Stimulated activated naive CD8-positive, alpha-beta T cell treated with anti-CD3 and anti-CD28 coated beads, Interleukin-15, Interleukin-2, amounts not matched to agents 100 ng/mL and 50 ng/mL, for 24 hours (primary cell): Measurements from ENCODE around the gene LRRC8E.

Experiments used
- H3K27ac Mint-ChIP-seq: one replicate; pipeline ENCODE4 v1.8.0; 2021; ENCODE audit warnings: mild to moderate bottlenecking, mixed read lengths
- H3K27me3 Mint-ChIP-seq: one replicate; pipeline ENCODE4 v1.8.0; 2021; ENCODE audit warnings: mixed read lengths
- H3K36me3 Mint-ChIP-seq: one replicate; pipeline ENCODE4 v1.8.0; 2021; ENCODE audit warnings: low read depth, mixed read lengths
- H3K4me1 Mint-ChIP-seq: one replicate; pipeline ENCODE4 v1.8.0; 2021; ENCODE audit warnings: low read depth, mixed read lengths
- H3K4me3 Mint-ChIP-seq: one replicate; pipeline ENCODE4 v1.8.0; 2021; ENCODE audit warnings: mild to moderate bottlenecking, mixed read lengths
- H3K9me3 Mint-ChIP-seq: one replicate; pipeline ENCODE4 v1.8.0; 2021; ENCODE audit warnings: mixed read lengths

LRRC8E gene

GRCh38 chr19:7944177-7944761, 56.0 kb downstream of the LRRC8E start:
- H3K36me3 Mint-ChIP-seq: peaks cover 11% of the 10 kb centered on the region
- H3K9me3 Mint-ChIP-seq: no peaks in the 10 kb centered on the region
- H3K4me1 Mint-ChIP-seq: peaks cover 40% of the 10 kb centered on the region
- no peaks in the 10 kb centered on the region for H3K27me3 Mint-ChIP-seq
- H3K27ac Mint-ChIP-seq: peak overlapping the region; percentile 98
- peak overlapping the region; percentile 93 for H3K4me3 Mint-ChIP-seq

GRCh38 chr19:7947939-7948338, 59.6 kb downstream of the LRRC8E start:
- Mint-ChIP-seq H3K4me3 (no peak overlapping the region), H3K4me1 (peaks cover 15% of the 10 kb centered on the region), H3K27me3 (no peaks in the 10 kb centered on the region), H3K36me3 (no peaks in the 10 kb centered on the region), H3K9me3 (no peaks in the 10 kb centered on the region), H3K27ac (no peak overlapping the region)
